GM12865 (cell line): ENCODE measurements around the gene CELF3.

Source experiments
- DNase-seq: peaks from one replicate; pipeline ENCODE4 v3.0.0; 2010; ENCODE audit warnings: low read depth
- H3K4me3 ChIP-seq: 2 replicates; pipeline ENCODE4 v1.5.1; 2011; ENCODE audit warnings: mild to moderate bottlenecking, low read depth, low read length, control low read depth
- TF ChIP-seq, protein P1 (sequence below): IDR thresholded peaks from 2 replicates; pipeline ENCODE4 v1.5.1; 2011; ENCODE audit warnings: low read length, control low read depth, low read depth, inconsistent platforms; ENCODE audit not compliant: insufficient read depth; ENCODE audit errors: missing control alignments

The CELF3 gene

DNA sequence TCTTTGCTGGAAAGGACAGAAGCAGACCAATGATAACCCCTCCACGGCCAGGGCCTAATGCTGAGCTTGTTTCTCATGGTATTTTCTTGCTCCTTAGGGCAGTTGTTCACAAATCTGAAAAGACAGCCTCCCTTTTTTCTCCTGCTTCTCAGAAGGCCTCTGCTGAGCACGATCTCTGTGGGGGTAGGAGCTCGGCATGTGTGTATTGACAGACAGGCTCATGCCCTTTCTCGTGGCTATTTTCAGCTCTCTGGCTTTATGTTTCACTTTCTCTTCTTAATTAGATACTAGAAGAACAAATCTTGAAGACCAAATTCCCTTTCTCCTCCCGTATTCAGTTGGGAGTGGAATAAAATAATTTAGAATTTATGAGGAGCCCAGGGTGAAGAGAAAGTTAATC, 4.0 kb upstream of the CELF3 start:
- DNase-seq = peak; percentile 74
- peak overlapping the region; percentile 35 for H3K4me3 ChIP-seq
- TF ChIP-seq, protein P1, sequence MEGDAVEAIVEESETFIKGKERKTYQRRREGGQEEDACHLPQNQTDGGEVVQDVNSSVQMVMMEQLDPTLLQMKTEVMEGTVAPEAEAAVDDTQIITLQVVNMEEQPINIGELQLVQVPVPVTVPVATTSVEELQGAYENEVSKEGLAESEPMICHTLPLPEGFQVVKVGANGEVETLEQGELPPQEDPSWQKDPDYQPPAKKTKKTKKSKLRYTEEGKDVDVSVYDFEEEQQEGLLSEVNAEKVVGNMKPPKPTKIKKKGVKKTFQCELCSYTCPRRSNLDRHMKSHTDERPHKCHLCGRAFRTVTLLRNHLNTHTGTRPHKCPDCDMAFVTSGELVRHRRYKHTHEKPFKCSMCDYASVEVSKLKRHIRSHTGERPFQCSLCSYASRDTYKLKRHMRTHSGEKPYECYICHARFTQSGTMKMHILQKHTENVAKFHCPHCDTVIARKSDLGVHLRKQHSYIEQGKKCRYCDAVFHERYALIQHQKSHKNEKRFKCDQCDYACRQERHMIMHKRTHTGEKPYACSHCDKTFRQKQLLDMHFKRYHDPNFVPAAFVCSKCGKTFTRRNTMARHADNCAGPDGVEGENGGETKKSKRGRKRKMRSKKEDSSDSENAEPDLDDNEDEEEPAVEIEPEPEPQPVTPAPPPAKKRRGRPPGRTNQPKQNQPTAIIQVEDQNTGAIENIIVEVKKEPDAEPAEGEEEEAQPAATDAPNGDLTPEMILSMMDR = no peak

DNA sequence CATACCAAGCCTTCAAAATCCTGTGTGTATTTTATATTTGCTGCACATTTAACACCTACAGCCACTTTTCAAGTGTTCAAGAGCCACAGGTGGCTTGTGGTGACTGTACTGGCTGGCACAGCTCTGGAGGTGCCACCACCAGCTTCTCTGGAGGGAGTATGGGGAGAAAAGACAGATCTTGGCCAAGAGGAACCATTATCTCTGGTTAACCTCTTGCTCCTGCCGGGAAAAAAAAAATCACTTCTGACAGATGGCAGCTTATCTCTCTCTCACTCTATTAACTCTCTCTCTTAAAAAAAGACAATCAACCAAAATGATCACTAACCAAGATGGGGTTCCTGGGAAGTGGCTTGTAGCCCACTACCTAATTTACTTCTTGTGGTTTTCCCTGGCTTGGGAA, 3.5 kb upstream of the CELF3 start:
- no peak for DNase-seq
- H3K4me3 ChIP-seq = no peak overlapping the region
- TF ChIP-seq, protein P1 = no peak

DNA sequence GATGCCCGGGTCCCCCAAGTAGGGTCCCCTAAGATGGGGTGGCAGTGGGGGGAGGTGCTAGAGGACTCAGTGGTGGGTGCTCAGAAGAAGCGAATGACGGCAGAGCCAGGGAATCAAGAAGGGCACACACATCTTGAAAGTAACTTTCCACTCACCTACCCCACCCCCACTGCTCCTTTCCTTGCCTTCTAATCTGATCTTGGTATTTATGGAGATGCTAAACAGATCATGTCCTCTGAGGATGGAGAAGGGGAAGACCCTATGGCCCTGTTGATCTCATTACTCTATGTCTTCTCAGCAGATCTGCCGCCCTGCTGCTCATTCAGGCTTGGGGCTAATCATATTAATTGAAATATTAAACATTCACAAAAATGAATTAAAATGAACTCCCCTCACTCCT, 2.1 kb upstream of the CELF3 start:
- DNase-seq = no peak
- TF ChIP-seq, protein P1 = no peak

DNA sequence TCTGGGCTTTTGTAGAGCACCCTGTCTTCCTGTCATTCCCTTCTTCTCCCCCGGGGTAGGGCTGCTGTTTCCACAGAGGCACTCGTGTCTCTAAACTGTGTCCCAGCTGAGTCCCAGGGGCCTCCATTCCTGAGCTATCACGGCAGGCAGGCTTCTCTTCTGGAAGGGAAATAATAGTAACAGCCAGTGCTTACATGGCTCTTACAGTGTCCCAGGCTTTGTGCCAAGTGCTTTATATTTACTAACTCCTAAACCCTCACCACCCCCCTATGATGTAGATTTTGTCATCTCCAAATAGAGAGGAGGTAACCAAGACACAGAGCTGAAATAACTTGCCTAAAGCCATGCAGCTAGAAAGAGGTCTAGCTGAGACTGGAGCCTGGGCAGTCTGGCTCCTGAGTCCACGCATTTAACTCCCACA, 1.4 kb upstream of the CELF3 start:
- no peak overlapping the region for H3K4me3 ChIP-seq
- DNase-seq = no peak
- TF ChIP-seq, protein P1 = no peak

More for the DNA sequence above, 2.1 kb upstream of the CELF3 start:
- no peak overlapping the region for H3K4me3 ChIP-seq

DNA sequence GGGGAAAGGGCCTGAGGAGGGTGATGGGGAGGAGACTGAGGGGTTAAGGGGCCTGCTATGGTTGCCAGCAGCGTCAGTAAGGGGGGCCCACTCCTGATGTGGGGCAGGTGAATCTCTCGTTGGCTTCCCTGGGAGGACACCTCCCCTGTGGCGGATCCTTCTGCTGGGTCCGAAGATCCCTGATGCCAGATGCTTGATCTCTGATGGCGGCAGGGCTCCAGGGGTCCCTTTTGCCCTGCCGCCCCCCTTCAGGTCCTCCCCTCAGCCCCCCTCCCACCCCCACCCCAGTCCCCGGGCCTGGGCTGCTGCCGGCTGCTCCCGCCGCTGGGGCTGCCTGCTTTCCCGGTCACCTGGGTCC, 219 bp downstream of the CELF3 start:
- no peak overlapping the region for H3K4me3 ChIP-seq
- TF ChIP-seq, protein P1 = no peak
- no peak for DNase-seq

DNA sequence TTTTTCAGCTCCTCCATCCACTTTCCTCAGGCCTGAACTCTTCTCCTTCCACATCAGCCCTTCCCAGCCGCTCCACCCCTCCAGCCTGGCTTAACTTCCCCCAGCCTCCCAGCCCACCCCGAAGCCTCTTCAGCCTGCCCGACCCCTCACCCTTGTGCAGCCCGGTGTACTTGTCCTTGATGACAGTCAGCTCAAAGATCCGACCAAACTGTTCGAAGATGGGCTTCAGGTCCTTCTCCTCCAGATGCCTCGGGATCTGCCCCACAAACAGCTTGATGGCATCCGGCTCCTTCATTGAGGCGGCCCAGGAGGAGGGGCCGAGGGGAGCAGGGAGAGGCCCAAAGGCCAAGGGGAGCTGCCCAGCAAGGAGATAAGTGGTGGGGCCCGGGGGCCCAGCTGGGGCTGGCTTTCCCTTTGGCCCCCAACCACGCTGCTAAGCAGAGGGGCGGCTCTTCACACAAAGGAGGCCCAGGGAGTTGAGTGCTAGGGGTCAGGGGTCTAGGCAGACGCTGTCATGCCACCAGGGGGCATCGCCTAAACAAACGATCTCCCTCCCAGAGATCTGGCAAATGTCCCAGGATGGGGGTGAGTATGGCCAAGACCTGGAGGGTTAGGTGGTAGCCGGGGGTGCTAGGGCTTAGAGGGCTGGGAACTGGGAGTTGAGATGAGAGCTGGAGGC, 738 bp downstream of the CELF3 start:
- DNase-seq = peak; percentile 11
- TF ChIP-seq, protein P1 = no peak
- H3K4me3 ChIP-seq = no peak overlapping the region

DNA sequence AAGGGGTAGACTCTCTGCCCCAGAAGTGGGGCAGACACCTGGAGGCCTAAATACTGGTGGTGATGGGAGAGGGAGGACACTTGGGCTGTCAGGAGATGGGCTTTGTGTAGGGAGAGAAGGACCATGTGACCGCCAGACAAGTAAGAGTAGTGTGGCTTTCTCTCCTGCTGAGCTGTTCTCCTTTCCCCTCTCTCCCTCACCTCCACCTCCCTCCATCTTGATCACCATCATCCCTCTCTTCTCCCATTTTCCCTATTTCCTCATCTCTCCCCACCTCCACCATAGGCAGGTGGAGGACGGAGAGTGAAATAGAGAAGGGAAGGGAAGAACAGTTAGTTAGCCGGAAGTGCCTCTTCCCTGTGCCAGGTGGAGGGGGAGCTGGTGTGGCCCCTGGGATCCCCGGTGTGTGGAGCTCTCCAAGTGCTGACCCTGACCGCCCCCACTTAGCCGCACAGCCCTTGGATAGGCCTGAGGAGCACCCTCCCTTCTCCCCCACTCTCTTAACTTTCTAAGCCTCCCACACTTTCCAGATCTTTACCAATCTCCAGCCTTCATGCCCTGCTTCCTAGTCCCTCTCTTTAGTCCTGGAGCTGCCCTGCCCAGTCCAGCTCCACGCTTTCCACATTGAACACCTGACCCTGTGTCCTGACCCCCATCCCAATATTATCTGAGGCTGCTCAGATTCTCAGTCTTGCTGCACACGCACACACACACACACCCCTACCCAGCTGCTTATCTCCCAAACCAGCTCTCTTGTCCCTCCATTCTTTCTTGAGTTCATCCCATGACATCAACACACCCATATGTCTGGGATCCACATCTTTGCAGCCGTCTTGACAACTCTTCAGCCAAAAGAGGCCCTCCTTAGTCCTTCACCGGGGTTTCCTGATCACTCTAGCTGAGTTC, 1.5 kb downstream of the CELF3 start:
- no peak overlapping the region for H3K4me3 ChIP-seq
- TF ChIP-seq, protein P1 = no peak
- DNase-seq = no peak
